Stimulated activated naive CD4-positive, alpha-beta T cell (primary cell): ENCODE data around the gene ZNF780B.

Source experiments
- DNase-seq, 6 experiments: peaks; one replicate each; lab custom pipeline; 2025; lab: John Stamatoyannopoulos, UW

Gene ZNF780B

DNA sequence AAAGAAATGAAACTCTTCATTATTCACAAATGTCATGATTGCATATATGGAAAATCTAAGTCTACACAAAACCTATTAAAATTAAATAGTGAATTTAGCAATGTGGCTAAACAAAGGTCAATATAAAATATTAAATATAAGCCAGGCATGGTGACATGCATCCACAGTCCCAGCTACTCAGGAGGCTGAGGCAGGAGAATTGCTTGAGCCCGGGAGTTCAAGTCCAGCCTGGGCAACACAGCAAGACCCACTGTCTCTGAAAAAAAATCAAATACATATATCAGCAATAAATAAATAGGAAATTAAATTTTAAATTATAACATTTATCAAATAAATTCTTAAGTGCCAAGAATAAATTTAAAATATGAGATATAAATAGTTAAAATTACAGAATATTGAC is 73.1 kb downstream of the ZNF780B start:
- DNase-seq = no peak
